HFF-Myc (cell line): Measurements from ENCODE around the gene EDARADD.

Source experiments
- DNase-seq: peaks from one replicate; pipeline ENCODE4 v3.0.0-alpha.2; 2011; ENCODE audit warnings: low read depth; ENCODE audit errors: extremely low read depth
- H3K4me3 ChIP-seq: replicated peaks from 2 replicates; pipeline ENCODE4 v1.5.1; 2011; ENCODE audit warnings: low read depth, mild to moderate bottlenecking, control low read depth, low read length
- TF ChIP-seq, protein P1 (sequence below): IDR thresholded peaks from 2 replicates; pipeline ENCODE4 v1.5.1; 2012; ENCODE audit warnings: mild to moderate bottlenecking, low read depth, low read length, control low read depth; ENCODE audit errors: missing control alignments

Gene EDARADD

DNA sequence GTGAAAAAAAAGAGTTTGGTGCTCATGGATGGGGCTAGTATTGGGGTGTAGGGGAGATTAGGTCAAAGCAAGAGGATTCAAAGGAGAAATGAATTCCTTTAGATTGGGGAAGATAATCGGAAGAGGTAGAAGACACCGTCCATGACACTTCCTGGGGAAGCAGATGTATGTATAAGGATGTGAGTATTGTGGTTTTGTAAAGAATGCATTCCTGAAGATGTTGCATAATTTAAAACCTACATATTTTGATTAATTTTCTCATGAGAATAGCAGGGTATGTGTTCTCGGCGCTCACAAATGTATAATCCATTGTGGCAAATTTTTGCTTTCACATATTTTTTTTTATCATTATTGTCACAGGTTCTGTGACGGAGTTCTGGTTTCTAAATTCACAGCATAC, 124.2 kb downstream of the EDARADD start:
- DNase-seq = no peak
- TF ChIP-seq, protein P1, sequence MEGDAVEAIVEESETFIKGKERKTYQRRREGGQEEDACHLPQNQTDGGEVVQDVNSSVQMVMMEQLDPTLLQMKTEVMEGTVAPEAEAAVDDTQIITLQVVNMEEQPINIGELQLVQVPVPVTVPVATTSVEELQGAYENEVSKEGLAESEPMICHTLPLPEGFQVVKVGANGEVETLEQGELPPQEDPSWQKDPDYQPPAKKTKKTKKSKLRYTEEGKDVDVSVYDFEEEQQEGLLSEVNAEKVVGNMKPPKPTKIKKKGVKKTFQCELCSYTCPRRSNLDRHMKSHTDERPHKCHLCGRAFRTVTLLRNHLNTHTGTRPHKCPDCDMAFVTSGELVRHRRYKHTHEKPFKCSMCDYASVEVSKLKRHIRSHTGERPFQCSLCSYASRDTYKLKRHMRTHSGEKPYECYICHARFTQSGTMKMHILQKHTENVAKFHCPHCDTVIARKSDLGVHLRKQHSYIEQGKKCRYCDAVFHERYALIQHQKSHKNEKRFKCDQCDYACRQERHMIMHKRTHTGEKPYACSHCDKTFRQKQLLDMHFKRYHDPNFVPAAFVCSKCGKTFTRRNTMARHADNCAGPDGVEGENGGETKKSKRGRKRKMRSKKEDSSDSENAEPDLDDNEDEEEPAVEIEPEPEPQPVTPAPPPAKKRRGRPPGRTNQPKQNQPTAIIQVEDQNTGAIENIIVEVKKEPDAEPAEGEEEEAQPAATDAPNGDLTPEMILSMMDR = no peak
- no peak overlapping the region for H3K4me3 ChIP-seq

DNA sequence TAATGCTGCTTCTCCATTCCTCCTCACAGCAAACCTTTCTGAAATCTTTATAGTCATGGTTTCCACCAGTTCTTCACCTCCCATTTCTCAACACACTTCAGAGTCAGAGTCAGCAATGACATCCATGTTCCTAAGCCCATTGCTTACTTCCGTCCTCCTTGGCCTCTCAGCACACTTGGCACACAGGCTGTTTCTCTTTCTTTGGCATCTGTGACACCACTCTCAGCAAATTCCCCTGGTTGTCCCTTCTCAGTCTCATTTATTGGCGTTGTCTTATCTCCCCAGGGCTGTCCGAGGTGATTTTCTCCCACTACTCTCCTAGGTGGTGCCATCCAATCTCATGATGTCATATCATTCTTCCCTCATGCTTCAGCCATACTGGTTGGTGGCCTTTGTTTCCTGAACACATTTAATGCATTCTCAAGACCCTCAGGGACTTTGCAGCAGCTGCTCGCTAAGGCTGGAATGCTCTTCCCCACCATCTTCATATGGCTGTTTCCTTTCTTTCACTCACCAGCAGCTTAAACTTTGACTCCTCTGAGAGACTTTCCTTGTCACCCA, 126.4 kb downstream of the EDARADD start:
- TF ChIP-seq, protein P1 = no peak
- no peak overlapping the region for H3K4me3 ChIP-seq
- DNase-seq = no peak

DNA sequence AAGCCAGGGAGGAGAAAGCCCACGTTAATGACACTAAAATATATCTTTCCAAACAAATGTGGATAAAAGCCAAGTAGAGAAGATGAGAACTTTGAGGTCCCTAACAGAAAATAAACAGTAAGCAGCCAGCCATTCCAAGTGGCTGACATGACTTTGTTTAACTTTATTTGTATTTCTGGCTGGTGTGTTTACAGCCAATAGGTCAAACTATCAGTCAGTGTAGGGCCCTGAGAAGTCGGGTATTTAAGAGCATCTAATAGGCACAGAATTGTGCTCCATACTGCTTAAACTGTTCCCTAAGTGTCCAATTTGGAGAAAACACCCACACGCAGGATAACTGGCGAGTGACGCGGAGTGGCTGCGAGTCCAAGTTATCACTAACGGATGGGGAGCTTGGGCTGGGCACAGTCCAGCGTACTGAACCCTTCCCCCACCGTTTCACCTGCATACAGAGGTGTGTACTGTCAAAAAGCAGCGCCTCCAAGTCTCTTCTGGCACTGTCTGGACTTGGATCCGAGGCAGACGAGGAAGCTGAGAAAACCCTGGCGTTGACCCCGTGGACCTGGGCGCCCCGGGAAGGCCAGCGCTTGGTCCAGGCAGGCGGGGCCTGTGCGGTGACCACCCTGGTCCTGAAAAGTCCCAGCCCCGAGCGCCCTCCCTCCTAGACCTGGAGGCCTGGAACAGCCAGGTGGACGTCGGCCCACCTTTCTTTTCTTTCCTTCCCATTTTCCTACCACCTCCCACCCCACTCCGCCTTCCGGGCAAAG, 129.0 kb downstream of the EDARADD start:
- TF ChIP-seq, protein P1 = no peak
- no peak for DNase-seq
- H3K4me3 ChIP-seq = peak overlapping the region; percentile 96

DNA sequence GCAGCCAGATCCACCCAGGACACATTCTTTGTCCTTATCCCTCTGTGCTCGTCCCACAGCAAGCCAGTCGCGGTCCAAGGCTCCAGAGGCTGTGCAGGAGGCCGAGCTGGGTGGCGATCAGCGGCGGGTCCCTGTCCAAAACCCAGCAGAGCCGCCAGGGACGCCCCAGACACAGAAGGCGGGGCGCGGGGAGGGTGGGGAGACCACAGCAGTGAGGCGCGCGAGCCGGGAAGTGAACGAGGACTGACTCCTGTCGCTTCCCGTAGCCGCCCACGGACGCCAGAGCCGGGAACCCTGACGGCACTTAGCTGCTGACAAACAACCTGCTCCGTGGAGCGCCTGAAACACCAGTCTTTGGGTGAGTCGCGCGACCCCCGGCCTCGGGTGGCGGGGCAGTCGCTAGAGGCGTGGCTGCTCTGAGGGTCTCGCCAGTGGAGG, 129.6 kb downstream of the EDARADD start, which contains the start of gene LGALS8:
TSS of gene LGALS8 (plus strand) at position 279 of the 438 bp plus-strand sequence. CDS start 2,089 bp downstream, outside the sequence.
- DNase-seq = no peak
- peak within 1 kb of the TSS; percentile 96 for H3K4me3 ChIP-seq
- TF ChIP-seq, protein P1 = no peak

DNA sequence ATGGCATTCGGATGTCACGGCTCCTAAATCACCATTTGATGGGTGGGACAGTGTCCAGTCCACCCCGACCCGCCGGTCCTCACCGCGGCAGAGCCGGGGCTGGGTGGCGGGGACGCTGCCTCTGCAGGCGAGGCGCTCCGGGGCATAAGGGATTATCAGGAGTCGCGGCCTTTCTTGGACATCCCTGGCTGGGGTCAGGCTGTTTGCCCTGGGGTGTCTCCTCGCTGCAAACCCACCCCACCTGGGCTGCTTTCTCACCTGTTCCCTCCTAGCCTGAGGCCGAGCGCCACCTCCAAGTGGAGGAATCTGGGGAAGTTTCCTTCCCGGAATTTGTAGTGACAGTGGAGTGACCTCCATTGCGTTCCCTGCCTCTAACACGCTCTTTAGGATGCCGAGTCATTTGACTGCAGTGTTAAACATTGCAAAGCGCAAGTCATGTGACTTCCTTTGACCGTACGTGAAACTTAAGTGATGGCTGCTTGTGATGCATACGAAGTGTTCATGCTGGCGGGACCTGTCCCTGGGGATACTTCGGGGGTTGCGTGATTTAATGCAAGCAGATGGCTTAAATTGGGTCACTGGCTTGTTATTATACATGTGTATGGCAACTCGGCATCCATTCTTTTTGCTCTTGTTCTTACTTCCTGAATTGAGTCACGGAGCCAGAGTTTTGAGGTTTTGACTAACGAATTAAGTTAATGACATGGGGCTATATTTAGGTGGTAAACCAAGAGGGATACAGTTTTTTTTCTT, 130.2 kb downstream of the EDARADD start:
- peak; percentile 56 for DNase-seq
- TF ChIP-seq, protein P1 = no peak

DNA sequence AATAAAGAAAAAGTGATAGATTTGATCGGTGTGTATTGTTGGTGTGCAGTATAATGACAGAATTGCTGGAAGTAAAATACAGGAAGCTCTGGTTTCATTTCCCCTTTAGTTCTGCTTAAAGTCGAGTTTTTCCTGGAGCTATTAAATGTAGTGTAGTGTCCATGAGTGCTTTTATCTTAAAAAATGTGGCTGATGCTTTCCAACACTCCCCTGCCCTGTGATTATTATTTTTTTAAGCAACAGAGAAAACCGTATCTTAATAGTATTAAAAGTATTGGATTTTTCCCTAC, 130.8 kb downstream of the EDARADD start:
- TF ChIP-seq, protein P1 = no peak
- no peak for DNase-seq
- H3K4me3 ChIP-seq = peak overlapping the region; percentile 96

More for the DNA sequence above, 130.2 kb downstream of the EDARADD start:
- H3K4me3 ChIP-seq = peak overlapping the region; percentile 96
